Coronary artery (tissue), 2 donors: Measurements from ENCODE around the gene PAQR8.
"Not testable (repeated sequence)": the region's sequence is repeated elsewhere in the genome, so short reads cannot be mapped to it uniquely, and the experiment has no call there.

Source experiments
- DNase-seq: peaks from one replicate; pipeline ENCODE4 v3.0.0-alpha.2; 2017; ENCODE audit warnings: low spot score
- H3K27ac ChIP-seq, 2 donors: fragments of 200-600 bp; sonication (generic); one replicate each; pipeline ENCODE4 v1.5.1; 2016 to 2019
- H3K4me3 ChIP-seq: fragments of 200-600 bp; sonication (generic); 2 replicates; pipeline ENCODE4 v1.5.1; 2016; ENCODE audit warnings: mild to moderate bottlenecking, moderate library complexity
- CTCF ChIP-seq: fragments of 200-600 bp; sonication (generic); IDR thresholded peaks from one replicate; pipeline ENCODE4 v1.5.1; 2019; ENCODE audit warnings: antibody characterized with exemption

PAQR8 gene

GRCh38 chr6:52423971-52424381 is 62.0 kb downstream of the PAQR8 start:
- Histone ChIP-seq H3K27ac (peak overlapping the region; percentile 62 to 84), H3K4me3 (peak overlapping the region; percentile 25)
- no peak for TF ChIP-seq CTCF
- DNase-seq = no peak

- Histone ChIP-seq H3K4me3 (no peak overlapping the region), H3K27ac (peak overlapping the region; percentile 62 to 84)
- DNase-seq = no peak
- no peak for TF ChIP-seq CTCF
These were observed 62.6 kb downstream of the PAQR8 start for GRCh38 chr6:52424513-52424912.

DNA sequence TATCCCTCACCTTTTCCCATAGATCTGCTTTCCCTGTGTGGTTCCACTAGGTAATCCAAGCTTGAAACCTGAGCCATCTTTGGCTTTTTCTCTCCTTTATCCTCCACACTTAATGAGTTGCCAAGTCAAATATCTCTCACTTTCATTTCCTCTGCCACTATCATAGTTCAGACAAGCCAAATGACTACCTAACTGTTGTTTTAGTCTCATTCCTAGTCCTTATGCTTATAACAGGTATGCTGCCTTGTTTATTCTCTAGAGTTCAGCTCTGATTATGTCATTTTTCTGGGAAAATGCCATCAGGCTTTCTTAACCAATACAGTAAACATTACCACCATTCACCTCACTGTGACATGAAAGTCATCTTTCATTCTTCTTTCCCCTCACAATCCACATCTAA is 64.7 kb downstream of the PAQR8 start:
- Histone ChIP-seq H3K27ac (no peak overlapping the region), H3K4me3 (no peak overlapping the region)
- DNase-seq = no peak
- no peak for TF ChIP-seq CTCF

GRCh38 chr6:52433294-52433693 is 71.3 kb downstream of the PAQR8 start:
- not testable (repeated sequence) for DNase-seq, H3K4me3 ChIP-seq, H3K27ac ChIP-seq

GRCh38 chr6:52435345-52435744 is 73.4 kb downstream of the PAQR8 start:
- no peak for TF ChIP-seq CTCF
- no peak overlapping the region for H3K4me3 ChIP-seq
- no peak overlapping the region for H3K27ac ChIP-seq
- no peak for DNase-seq

- no peak overlapping the region for H3K4me3 ChIP-seq
- no peak for TF ChIP-seq CTCF
- no peak overlapping the region for H3K27ac ChIP-seq
- DNase-seq = no peak
These were observed 77.0 kb downstream of the PAQR8 start for GRCh38 chr6:52438926-52439325.

- no peak for DNase-seq
- Histone ChIP-seq H3K27ac (no peak overlapping the region), H3K4me3 (no peak overlapping the region)
- TF ChIP-seq CTCF = no peak
These were observed 92.6 kb downstream of the PAQR8 start for GRCh38 chr6:52454556-52454955.

DNA sequence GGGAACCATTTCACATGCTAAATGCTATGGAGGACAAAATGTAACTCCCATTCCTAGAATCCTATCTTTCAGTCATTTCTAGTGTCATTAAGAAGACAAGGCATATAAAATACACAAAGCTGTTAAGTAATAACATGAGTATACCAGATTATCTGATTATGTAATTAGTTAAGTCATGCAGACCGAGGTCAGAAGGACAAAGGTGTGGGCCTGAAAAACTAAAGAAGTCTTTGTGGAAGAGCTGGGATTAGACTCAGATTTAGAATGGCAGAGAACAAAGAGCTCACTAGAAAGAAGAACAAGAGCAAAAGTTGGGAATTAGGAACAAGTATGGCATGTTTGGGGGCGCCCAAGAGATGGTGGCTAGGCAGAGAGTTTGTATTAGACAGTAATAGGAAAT is 95.1 kb downstream of the PAQR8 start:
- no peak overlapping the region for H3K27ac ChIP-seq
- DNase-seq = no peak
- TF ChIP-seq CTCF = no peak
- H3K4me3 ChIP-seq = no peak overlapping the region
